IgD-negative memory B cell (primary cell): ENCODE measurements around the gene NCAPG2. TPM values are rescaled to one million over a fixed set of nuclear protein-coding genes. Genes with fewer than 3 reads are reported as not detected.
A peak's percentile ranks its signal among the peaks of the same experiment; 100 is the strongest.
"Not testable (repeated sequence)": the region's sequence is repeated elsewhere in the genome, so short reads cannot be mapped to it uniquely, and the experiment has no call there.

Source experiments
- H3K27ac Mint-ChIP-seq, 3 donors: one replicate each; pipeline ENCODE4 v1.8.0; 2020 to 2022; ENCODE audit warnings: mild to moderate bottlenecking in 3 of 3, mixed read lengths in 3 of 3, moderate library complexity in 1 of 3
- H3K27me3 Mint-ChIP-seq: one replicate; pipeline ENCODE4 v1.8.0; 2021; ENCODE audit warnings: mixed read lengths
- H3K36me3 Mint-ChIP-seq: one replicate; pipeline ENCODE4 v1.8.0; 2020; ENCODE audit warnings: mild to moderate bottlenecking, mixed read lengths
- H3K4me1 Mint-ChIP-seq, 3 donors: one replicate each; pipeline ENCODE4 v1.8.0; 2020 to 2022; ENCODE audit warnings: mixed read lengths in 3 of 3, mild to moderate bottlenecking in 1 of 3
- H3K4me3 Mint-ChIP-seq, 4 donors: one replicate each; pipeline ENCODE4 v1.8.0; 2020 to 2022; ENCODE audit warnings: mild to moderate bottlenecking in 4 of 4, mixed read lengths in 4 of 4, moderate library complexity in 3 of 4
- H3K9me3 Mint-ChIP-seq, 3 donors: one replicate each; pipeline ENCODE4 v1.8.0; 2020 to 2021; ENCODE audit warnings: mixed read lengths in 3 of 3, mild to moderate bottlenecking in 1 of 3
- polyA plus RNA-seq: library from polyadenylated mRNA; unstranded; fragments of 300-500 nt; fragmentation: Illumina TruSeq; gene quantifications from one replicate; pipeline ENCODE4 v1.2.3, GENCODE V29; 2021

NCAPG2 gene
- polyA plus RNA-seq, 1 donor from 2014 or later = 2.0 TPM

DNA sequence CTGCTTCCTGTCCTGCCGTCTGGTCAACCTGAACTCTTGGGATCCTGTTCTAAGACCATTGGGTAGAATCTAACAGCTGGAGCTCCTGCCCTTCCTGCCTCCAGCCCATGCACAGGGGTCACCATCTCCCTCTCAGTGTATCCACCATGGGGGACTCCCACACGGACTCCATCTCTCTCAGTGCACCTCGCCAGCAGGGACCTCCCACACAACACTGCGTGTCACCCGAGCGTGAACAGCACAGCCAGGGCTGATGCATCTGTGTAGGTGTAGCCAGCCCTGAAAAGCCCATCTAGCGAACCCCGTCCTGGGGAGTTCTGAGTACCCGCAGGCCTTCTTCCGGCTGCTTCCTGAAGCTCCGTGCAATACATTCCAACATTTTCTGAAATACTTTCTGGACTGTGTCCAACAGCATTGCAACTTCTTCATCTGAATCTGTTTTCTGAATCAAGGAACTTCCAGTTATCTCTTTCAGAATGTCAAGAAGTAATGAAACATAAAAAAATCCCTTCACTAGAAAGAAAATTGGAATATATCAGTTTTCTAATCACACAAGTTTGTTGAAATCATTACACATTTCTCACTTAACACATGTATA is 52.5 kb downstream of the NCAPG2 start:
- H3K27ac Mint-ChIP-seq = no peak overlapping the region
- no peak overlapping the region for H3K4me3 Mint-ChIP-seq
- peaks cover 0 to 2% (median 0%) of the 10 kb centered on the region in 3 donors for H3K4me1 Mint-ChIP-seq

DNA sequence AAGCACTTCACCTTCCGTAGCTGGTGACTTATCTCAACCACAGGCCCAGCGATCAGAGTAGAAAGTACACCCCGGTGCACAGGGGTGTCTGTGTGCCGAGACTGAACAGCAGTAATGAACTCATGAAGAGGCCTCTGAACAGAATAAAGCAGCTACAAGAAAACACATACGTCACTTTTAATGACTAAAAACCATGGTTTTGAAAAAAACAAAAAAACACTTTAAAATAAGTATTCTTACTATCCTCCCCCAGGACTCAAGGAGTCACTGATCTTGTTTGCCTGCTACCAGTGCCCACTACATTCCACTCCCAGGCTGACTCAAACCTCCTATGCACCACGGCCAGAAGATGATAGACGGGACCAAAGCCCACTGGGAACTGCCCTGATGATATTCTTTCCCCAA is 53.8 kb downstream of the NCAPG2 start:
- Mint-ChIP-seq H3K4me1 (peaks cover 0 to 1% (median 0%) of the 10 kb centered on the region in 3 donors), H3K9me3 (peaks cover 0 to 2% (median 0%) of the 10 kb centered on the region in 3 donors), H3K27ac (no peak overlapping the region), H3K36me3 (peaks cover 8% of the 10 kb centered on the region), H3K4me3 (no peak overlapping the region), H3K27me3 (no peaks in the 10 kb centered on the region)

More for the DNA sequence above, 52.5 kb downstream of the NCAPG2 start:
- Mint-ChIP-seq H3K27me3 (no peaks in the 10 kb centered on the region), H3K36me3 (peaks cover 12% of the 10 kb centered on the region), H3K9me3 (peaks cover 0 to 2% (median 0%) of the 10 kb centered on the region in 3 donors)

DNA sequence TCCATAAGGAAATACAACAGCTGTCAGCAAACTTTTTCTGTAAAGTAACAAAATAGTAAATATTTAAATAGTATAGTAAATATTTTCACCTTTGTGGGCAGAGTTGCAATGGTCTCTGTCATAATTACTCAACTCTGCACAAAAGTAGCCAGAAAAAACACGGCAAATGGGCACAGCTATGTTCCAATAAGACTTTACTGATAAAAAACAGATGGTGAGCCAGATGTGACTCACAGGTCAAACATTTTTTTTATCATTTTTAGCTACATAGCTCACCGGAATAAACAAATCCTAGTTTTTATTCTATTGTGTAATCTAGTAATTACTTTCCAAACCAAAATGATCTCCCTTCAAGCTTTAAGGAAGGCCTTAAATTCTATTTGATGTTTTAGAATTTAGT is 55.3 kb downstream of the NCAPG2 start:
- no peaks in the 10 kb centered on the region for H3K27me3 Mint-ChIP-seq
- H3K27ac Mint-ChIP-seq = no peak overlapping the region
- peaks cover 8% of the 10 kb centered on the region for H3K36me3 Mint-ChIP-seq
- H3K9me3 Mint-ChIP-seq = peaks cover 0 to 2% (median 0%) of the 10 kb centered on the region in 3 donors
- H3K4me3 Mint-ChIP-seq = no peak overlapping the region
- H3K4me1 Mint-ChIP-seq = no peaks in the 10 kb centered on the region

DNA sequence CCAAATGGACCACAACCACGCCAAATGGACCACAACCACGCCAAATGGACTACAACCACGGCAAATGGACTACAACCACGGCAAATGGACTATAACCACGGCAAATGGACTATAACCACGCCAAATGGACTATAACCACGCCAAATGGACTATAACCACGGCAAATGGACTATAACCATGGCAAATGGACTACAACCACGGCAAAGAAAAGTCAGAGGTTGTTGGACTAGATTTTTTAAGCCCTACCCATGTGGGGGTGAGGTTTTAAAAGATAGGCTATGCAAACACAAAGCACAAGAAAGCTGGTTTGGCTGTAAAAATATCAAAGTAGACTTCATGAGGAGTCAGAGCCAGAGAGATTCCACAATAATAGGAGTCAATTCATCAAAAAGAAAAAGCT is 55.8 kb downstream of the NCAPG2 start:
- Mint-ChIP-seq H3K9me3 (peaks cover 0 to 2% (median 0%) of the 10 kb centered on the region in 3 donors), H3K4me3 (no peak overlapping the region), H3K27me3 (no peaks in the 10 kb centered on the region), H3K4me1 (no peaks in the 10 kb centered on the region), H3K36me3 (peaks cover 8% of the 10 kb centered on the region), H3K27ac (no peak overlapping the region)

DNA sequence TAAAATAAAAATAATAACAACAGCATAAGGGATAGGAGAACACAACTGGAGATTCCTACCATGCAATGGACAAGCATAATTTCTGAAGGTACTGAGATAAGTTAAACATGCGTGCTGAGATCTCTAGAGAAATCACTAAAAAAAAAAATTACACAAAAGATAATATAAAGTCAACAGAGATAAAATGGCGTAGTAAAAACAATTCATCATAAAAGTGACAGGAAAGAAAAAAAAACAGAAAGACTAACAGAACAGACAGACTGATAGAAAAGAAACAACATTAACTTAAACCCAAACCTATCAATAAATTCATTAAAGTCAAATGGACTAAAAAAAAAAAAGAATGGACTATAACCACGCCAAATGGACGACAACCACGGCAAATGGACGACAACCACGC is 56.4 kb downstream of the NCAPG2 start:
- H3K4me1 Mint-ChIP-seq = no peaks in the 10 kb centered on the region

DNA sequence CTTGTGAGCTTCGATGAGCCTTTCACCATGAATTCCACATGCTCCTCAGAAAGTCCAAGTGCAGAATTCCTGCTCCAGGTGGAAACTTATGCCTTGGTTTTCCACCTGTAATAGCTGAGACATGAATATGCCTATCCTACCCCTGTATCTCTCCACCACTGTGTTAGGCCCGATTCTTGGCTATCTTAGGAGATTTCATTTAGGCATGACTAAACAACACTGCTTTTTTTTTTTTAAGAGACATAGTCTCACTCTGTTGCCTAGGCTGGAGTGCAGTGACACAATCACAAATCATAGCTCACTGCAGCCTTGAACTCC is 57.2 kb downstream of the NCAPG2 start:
- H3K4me3 Mint-ChIP-seq = no peak overlapping the region
- H3K36me3 Mint-ChIP-seq = peaks cover 10% of the 10 kb centered on the region
- H3K4me1 Mint-ChIP-seq = no peaks in the 10 kb centered on the region
- H3K9me3 Mint-ChIP-seq = peaks cover 0 to 2% (median 0%) of the 10 kb centered on the region in 3 donors
- no peaks in the 10 kb centered on the region for H3K27me3 Mint-ChIP-seq
- H3K27ac Mint-ChIP-seq = peak overlapping the region in 1 of 3 donors; percentile 27

More for the DNA sequence above, 56.4 kb downstream of the NCAPG2 start:
- Mint-ChIP-seq H3K9me3 (peaks cover 0 to 2% (median 0%) of the 10 kb centered on the region in 3 donors), H3K27ac (no peak overlapping the region), H3K4me3 (no peak overlapping the region), H3K36me3 (peaks cover 9% of the 10 kb centered on the region), H3K27me3 (no peaks in the 10 kb centered on the region)

DNA sequence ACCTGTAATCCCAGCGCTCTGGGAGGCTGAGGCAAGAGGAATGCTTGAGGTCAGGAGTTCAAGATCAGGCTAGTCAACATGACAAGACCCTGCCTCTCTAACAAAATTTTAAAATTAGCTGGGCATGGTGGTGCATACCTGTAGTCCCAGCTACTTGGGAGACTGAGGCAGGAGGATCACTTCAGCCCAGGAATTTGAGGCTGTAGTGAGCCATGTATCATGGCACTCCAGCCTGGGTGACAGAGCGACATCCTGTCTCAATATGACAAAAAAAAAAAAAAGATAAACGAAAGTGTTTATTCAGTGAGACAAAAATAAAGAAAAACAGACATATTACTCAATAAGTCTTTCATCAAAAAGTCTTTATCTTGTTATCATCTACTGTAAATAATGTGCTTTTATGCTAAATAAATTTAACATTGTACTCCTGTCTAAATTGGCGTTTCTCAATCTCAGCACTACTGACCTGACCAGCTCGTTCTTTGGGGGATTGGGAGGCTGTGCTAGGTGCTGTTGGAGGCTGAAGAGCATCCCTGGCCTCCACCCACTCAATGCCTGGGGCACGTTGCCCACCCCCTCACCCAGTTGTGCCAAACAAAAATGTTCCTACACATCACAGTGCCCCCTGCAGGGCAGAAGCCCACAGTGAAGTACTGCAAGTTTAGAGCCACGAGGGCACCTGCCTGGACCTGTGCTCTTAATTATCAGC is 57.7 kb downstream of the NCAPG2 start:
- Mint-ChIP-seq H3K9me3 (peaks cover 0 to 2% (median 0%) of the 10 kb centered on the region in 3 donors), H3K4me3 (no peak overlapping the region), H3K36me3 (peaks cover 5% of the 10 kb centered on the region), H3K4me1 (no peaks in the 10 kb centered on the region), H3K27ac (peak overlapping the region in 1 of 3 donors; percentile 27), H3K27me3 (no peaks in the 10 kb centered on the region)

DNA sequence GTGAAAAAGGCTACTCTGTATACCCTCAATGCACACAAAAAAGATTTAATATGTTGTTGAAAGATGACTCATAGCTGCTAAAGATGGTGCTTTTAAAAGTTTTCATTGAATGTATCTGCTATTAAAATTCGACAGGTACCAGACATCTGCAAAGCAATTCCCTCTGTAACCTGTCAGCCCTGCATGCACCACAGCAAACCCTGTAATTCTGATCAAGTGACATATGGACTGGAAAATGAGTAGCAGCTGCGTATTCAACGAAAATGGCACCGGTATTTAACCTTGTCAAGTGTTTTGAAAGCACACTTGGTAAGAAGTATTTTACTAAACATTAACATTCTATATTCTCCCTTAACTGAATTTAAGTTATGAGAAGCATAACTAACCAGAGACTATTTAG is 58.8 kb downstream of the NCAPG2 start:
- H3K27me3 Mint-ChIP-seq = no peaks in the 10 kb centered on the region
- no peaks in the 10 kb centered on the region for H3K4me1 Mint-ChIP-seq
- H3K27ac Mint-ChIP-seq = no peak overlapping the region
- peaks cover 0 to 2% (median 0%) of the 10 kb centered on the region in 3 donors for H3K9me3 Mint-ChIP-seq
- no peak overlapping the region for H3K4me3 Mint-ChIP-seq
- peaks cover 4% of the 10 kb centered on the region for H3K36me3 Mint-ChIP-seq

DNA sequence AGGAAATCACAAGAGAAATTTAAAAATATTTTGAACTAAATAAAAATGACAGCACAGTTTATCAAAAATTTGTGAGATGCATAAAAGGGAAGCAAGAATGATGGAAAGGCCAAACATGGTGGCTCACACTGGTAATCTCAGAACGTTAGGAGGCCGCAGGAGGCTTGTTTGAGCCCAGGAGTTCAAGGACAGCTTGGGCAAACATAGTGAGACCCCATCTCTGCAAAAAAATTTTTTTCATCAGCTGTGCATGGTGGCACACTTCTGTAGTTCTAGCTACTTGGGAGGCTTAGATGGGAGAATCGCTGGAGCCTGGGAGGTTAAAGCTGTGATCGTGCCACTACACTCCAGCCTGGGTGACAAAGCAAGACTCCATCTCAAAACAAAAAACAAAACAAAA is 62.5 kb downstream of the NCAPG2 start:
- H3K4me3 Mint-ChIP-seq = no peak overlapping the region
- H3K9me3 Mint-ChIP-seq = no peaks in the 10 kb centered on the region
- H3K4me1 Mint-ChIP-seq = no peaks in the 10 kb centered on the region
- H3K27ac Mint-ChIP-seq = no peak overlapping the region
- H3K27me3 Mint-ChIP-seq = no peaks in the 10 kb centered on the region
- peaks cover 13% of the 10 kb centered on the region for H3K36me3 Mint-ChIP-seq

DNA sequence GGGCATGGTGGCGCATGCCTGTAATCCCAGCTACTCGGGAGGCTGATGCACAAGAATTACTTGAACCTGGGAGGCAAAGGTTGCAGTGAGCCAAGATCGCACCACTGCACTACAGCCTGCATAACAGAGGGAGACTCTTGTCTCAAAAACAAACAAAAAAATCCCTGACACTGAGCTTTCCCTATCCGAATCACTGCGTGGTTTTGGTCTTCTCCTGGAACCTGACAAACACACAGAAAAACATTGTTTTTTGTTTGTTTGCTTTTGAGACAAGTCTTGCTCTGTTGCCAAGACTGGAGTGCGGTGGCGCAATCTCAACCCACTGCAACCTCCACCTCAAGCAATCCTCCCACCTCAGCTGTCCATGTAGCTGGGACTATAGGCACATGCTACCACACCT is 66.6 kb downstream of the NCAPG2 start:
- peaks cover 11% of the 10 kb centered on the region for H3K36me3 Mint-ChIP-seq
- no peak overlapping the region for H3K4me3 Mint-ChIP-seq
- H3K4me1 Mint-ChIP-seq = peaks cover 8 to 12% (median 8%) of the 10 kb centered on the region in 3 donors
- H3K9me3 Mint-ChIP-seq = no peaks in the 10 kb centered on the region
- H3K27ac Mint-ChIP-seq = peak overlapping the region in 1 of 3 donors; percentile 75
- H3K27me3 Mint-ChIP-seq = no peaks in the 10 kb centered on the region

DNA sequence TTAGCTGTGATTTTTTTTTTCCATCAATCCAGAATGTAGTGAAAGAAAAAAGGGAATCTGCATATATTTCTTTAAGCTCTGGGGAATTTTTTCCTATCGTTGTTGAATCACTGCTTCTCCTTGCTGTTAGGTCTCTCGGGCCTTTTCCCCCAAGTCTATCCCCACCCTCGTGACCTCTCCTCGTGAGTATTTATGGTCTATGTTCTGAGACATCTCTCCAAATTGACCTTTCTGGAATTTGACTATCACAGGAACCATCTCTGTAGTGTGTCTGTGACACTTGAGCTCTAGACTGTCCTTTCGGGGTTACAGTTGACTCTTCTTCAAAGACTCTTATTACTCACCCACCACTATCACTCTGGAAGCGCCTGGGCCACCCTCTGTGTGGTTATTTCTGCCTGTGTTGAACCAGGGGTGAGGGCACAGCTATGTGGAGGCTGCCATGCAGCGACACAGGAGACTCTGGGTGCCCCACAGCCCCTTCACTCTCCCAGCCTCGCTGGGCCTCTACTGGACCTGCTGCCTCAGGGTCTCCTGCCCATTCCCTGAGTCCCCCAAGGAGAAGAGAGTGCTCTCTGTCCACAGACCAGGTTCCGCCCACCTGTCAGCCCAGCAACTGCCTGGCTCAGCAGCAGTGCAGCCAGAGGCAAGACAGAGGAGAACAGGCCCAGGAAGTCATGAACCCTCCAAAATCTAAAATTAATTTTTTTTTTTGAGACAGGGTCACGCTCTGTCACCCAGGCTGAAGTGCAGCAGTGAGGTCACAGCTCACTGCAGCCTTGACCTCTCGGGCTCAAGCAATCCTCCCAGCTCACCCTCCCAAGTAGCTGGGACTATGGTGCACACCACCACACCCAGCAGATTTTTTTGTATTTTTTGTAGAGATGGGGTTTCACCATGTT is 71.3 kb downstream of the NCAPG2 start:
- H3K4me1 Mint-ChIP-seq = peaks cover 13 to 14% (median 13%) of the 10 kb centered on the region in 3 donors
- peak overlapping the region in 2 of 3 donors; percentile 59 to 67 for H3K27ac Mint-ChIP-seq
- peak overlapping the region in 1 of 4 donors; percentile 32 for H3K4me3 Mint-ChIP-seq
- H3K27me3 Mint-ChIP-seq = no peaks in the 10 kb centered on the region
- H3K9me3 Mint-ChIP-seq = no peaks in the 10 kb centered on the region
- peaks cover 8% of the 10 kb centered on the region for H3K36me3 Mint-ChIP-seq

DNA sequence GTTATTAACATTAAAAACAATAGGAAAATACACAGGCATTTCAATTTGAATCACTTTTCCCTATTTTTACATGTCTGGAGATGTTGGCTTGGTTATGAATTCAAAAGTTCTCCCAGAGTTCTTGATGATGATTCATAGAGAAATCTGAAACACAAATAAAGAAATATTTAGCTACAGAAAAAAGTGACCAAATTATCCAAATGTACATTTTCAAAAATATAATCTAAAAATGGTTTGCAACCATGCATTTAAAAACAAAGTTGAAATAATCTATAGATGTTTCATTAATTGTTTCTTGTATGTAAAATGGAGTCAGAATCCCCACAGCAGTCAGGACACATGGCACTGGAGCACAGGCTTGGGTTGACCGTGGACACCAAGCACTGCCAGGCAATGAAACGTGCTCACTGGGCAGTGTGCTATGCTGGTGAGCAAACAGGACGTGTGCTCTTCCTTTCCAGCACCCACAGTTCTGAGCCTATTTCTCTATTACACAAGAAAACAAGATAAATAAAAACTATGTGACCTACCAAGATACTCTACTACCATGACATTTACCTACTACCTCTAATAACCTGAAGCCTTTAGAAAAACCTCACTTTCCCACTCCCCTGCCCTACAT is 72.9 kb downstream of the NCAPG2 start:
- Mint-ChIP-seq H3K9me3 (peaks cover 0 to 1% (median 0%) of the 10 kb centered on the region in 3 donors), H3K4me3 (peak overlapping the region in 2 of 4 donors; percentile 62 to 82), H3K4me1 (peaks cover 13 to 14% (median 13%) of the 10 kb centered on the region in 3 donors), H3K27ac (peak overlapping the region in 1 of 3 donors; percentile 62), H3K27me3 (no peaks in the 10 kb centered on the region), H3K36me3 (peaks cover 5% of the 10 kb centered on the region)

DNA sequence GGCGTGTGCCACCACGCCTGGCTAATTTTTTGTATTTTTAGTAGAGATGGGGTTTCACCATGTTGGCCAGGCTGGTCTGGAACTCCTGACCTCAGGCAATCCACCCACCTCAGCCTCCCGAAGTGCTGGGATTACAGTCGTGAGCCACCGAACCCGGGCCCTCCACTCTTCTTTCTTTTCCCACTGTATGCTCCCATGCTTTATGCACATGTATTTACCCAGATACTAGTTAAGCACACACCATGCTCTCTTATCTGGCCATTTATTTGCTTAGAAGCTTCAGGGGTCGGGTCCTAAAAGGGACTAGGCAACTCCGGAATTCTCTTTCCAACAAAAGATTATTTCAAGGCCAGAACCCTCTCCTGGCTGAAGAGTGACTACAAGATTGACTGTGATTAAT is 78.3 kb downstream of the NCAPG2 start:
- not testable (repeated sequence) for H3K36me3 Mint-ChIP-seq, H3K9me3 Mint-ChIP-seq, H3K4me3 Mint-ChIP-seq, H3K4me1 Mint-ChIP-seq, H3K27ac Mint-ChIP-seq, H3K27me3 Mint-ChIP-seq

DNA sequence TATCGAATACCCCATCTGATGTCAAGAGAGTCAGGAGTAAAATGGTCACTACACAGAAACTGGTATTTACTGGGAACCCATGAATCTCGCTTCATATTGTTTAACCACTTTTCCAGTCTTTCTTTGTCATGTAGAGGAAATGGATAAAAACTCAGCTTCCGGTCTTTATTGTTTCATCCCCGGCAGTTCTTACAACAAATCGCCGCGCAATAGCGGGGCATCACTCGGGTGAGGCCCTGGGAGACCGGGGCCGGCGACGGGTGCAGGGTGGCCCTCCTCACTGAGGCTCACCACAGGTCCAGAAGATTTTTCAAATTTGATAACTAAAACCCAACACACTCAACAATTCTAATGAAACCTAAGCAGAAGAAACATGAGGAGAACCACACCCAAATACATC is 81.4 kb downstream of the NCAPG2 start:
- Mint-ChIP-seq H3K4me3 (no peak overlapping the region), H3K4me1 (no peaks in the 10 kb centered on the region), H3K9me3 (peaks cover 0 to 1% (median 0%) of the 10 kb centered on the region in 3 donors), H3K27ac (no peak overlapping the region), H3K36me3 (peaks cover 6% of the 10 kb centered on the region), H3K27me3 (no peaks in the 10 kb centered on the region)
